Tibial nerve (tissue), 4 donors: ENCODE data around the gene TPTE. TPM values are rescaled to one million over a fixed set of nuclear protein-coding genes. Genes with fewer than 3 reads are reported as not detected.
"Not testable (repeated sequence)": the region's sequence is repeated elsewhere in the genome, so short reads cannot be mapped to it uniquely, and the experiment has no call there.

Experiments used
- DNase-seq, 2 donors: peaks; one replicate each; pipeline ENCODE4 v3.0.0-alpha.2; 2019; ENCODE audit warnings: low spot score in 2 of 2
- H3K27ac ChIP-seq, 4 donors: fragments of 200-600 bp; sonication (generic) in 3 of 4; one replicate each; pipeline ENCODE4 v1.5.1; 2017 to 2019; ENCODE audit warnings: mild to moderate bottlenecking in 1 of 4
- H3K27me3 ChIP-seq, 2 donors: fragments of 200-600 bp; sonication (generic) in 1 of 2; one replicate each; pipeline versions ENCODE4 v1.5.1 to v1.6.0; 2017 to 2019
- H3K36me3 ChIP-seq, 3 donors: fragments of 200-600 bp; sonication (generic); one replicate each; pipeline ENCODE4 v1.5.1; 2018 to 2019
- H3K4me1 ChIP-seq, 4 donors: fragments of 200-600 bp; sonication (generic) in 3 of 4; one replicate each; pipeline ENCODE4 v1.5.1; 2017 to 2019
- H3K4me3 ChIP-seq, 4 donors: fragments of 200-600 bp; sonication (generic) in 3 of 4; one replicate each; pipeline ENCODE4 v1.5.1; 2017 to 2019; ENCODE audit warnings: mild to moderate bottlenecking in 1 of 4, moderate library complexity in 1 of 4
- H3K9me3 ChIP-seq, 4 donors: fragments of 200-600 bp; sonication (generic) in 3 of 4; one replicate each; pipeline ENCODE4 v1.5.1; 2017 to 2019
- CTCF ChIP-seq, 5 experiments: fragments of 200-600 bp in 3 of 5; fragments of 450-650 bp in 2 of 5; sonication (generic) in 3 of 5; IDR thresholded peaks; one replicate each; pipeline ENCODE4 v1.5.1; 2016 to 2019; ENCODE audit warnings: antibody characterized with exemption in 5 of 5, mild to moderate bottlenecking in 3 of 5, moderate library complexity in 2 of 5
- EP300 ChIP-seq, 2 donors: sonication (generic); formaldehyde crosslinking; IDR thresholded peaks; one replicate each; pipeline ENCODE4 v1.6.1; 2017; ENCODE audit warnings: antibody characterized with exemption in 2 of 2, mild to moderate bottlenecking in 1 of 2
- POLR2A ChIP-seq, 2 donors: fragments of 450-650 bp; IDR thresholded peaks; one replicate each; pipeline ENCODE4 v1.6.1; 2017; ENCODE audit warnings: antibody characterized with exemption in 2 of 2, mild to moderate bottlenecking in 2 of 2, moderate library complexity in 2 of 2
- WGBS, 2 donors: methylation state at CpG; one replicate each; pipeline ENCODE4 v1.1.5; 2018; 5-methylcytosine and 5-hydroxymethylcytosine counted together
- small RNA-seq: library from RNA; depleted of rRNA; stranded (forward); fragments of <200 nt; gene quantifications from one replicate; pipeline ENCODE3, GENCODE V24; 2016
- total RNA-seq, 4 donors: library from RNA; depleted of rRNA; stranded (reverse); fragments of >200 nt; gene quantifications; one replicate each; pipeline ENCODE4 v1.1.0, GENCODE V29; 2016

Gene TPTE
- total RNA-seq, 4 donors from 2014 or later: not detected

GRCh38 chr21:10639123-10639522 lies 117.7 kb downstream of the TPTE start:
- WGBS, 2 donors: 60 to 62% methylated on average over 4 of the region's 4 CpGs
- TF ChIP-seq POLR2A (IDR thresholded peaks at IDR 0.05): no peak
- TF ChIP-seq EP300 (IDR thresholded peaks at IDR 0.05): no peak
- TF ChIP-seq CTCF (IDR thresholded peaks at IDR 0.05): no peak
- no peak overlapping the region for H3K27ac ChIP-seq
- H3K27me3 ChIP-seq: no peaks in the 10 kb centered on the region
- H3K4me1 ChIP-seq: no peaks in the 10 kb centered on the region
- H3K9me3 ChIP-seq: peaks cover 0 to 43% (median 8%) of the 10 kb centered on the region in 4 donors
- no peak overlapping the region for H3K4me3 ChIP-seq
- DNase-seq: no peak
- no peaks in the 10 kb centered on the region for H3K36me3 ChIP-seq

- peaks cover 0 to 43% (median 8%) of the 10 kb centered on the region in 4 donors for H3K9me3 ChIP-seq
- not testable (repeated sequence) for DNase-seq, H3K4me3 ChIP-seq, H3K36me3 ChIP-seq, H3K4me1 ChIP-seq, H3K27ac ChIP-seq, H3K27me3 ChIP-seq
Observed at GRCh38 chr21:10639746-10640145, 118.4 kb downstream of the TPTE start.

- TF ChIP-seq CTCF (IDR thresholded peaks at IDR 0.05): no peak
- no peak for TF ChIP-seq POLR2A (IDR thresholded peaks at IDR 0.05)
- no peak for TF ChIP-seq EP300 (IDR thresholded peaks at IDR 0.05)
- H3K36me3 ChIP-seq: no peaks in the 10 kb centered on the region
- H3K4me3 ChIP-seq: no peak overlapping the region
- H3K9me3 ChIP-seq: peaks cover 0 to 42% (median 8%) of the 10 kb centered on the region in 4 donors
- H3K27ac ChIP-seq: no peak overlapping the region
- no peak for DNase-seq
- no peaks in the 10 kb centered on the region for H3K27me3 ChIP-seq
- H3K4me1 ChIP-seq: no peaks in the 10 kb centered on the region
- WGBS, 2 donors: 34 to 44% methylated on average over 4 of the region's 4 CpGs
Observed at GRCh38 chr21:10640446-10640845, 119.1 kb downstream of the TPTE start.

GRCh38 chr21:10641107-10641506 lies 119.7 kb downstream of the TPTE start:
- Histone ChIP-seq H3K4me1 (no peaks in the 10 kb centered on the region), H3K36me3 (no peaks in the 10 kb centered on the region), H3K27ac (no peak overlapping the region), H3K9me3 (peaks cover 0 to 37% (median 6%) of the 10 kb centered on the region in 4 donors), H3K27me3 (no peaks in the 10 kb centered on the region), H3K4me3 (no peak overlapping the region)
- WGBS, 2 donors: 57 to 61% methylated on average over 1 of the region's 1 CpG
- TF ChIP-seq POLR2A (IDR thresholded peaks at IDR 0.05) (no peak), CTCF (IDR thresholded peaks at IDR 0.05) (no peak), EP300 (IDR thresholded peaks at IDR 0.05) (no peak)
- DNase-seq: no peak

- peaks cover 0 to 29% (median 8%) of the 10 kb centered on the region in 4 donors for H3K9me3 ChIP-seq
- H3K4me1 ChIP-seq, DNase-seq, H3K36me3 ChIP-seq, H3K27me3 ChIP-seq, H3K27ac ChIP-seq, H3K4me3 ChIP-seq: not testable (repeated sequence)
- 39 to 47% methylated on average over 5 of the region's 5 CpGs for WGBS, 2 donors
Observed at GRCh38 chr21:10645667-10646066, 124.3 kb downstream of the TPTE start.

- not testable (repeated sequence) for H3K4me3 ChIP-seq, DNase-seq, H3K27ac ChIP-seq, H3K27me3 ChIP-seq, H3K36me3 ChIP-seq, H3K4me1 ChIP-seq
- 51 to 58% methylated on average over 4 of the region's 4 CpGs for whole genome bisulfite sequencing, 2 donors
- H3K9me3 ChIP-seq: peaks cover 0 to 13% (median 2%) of the 10 kb centered on the region in 4 donors
Observed at GRCh38 chr21:10649350-10650149, 128.2 kb downstream of the TPTE start.

GRCh38 chr21:10650297-10650696 lies 128.9 kb downstream of the TPTE start:
- not testable (repeated sequence) for H3K4me1 ChIP-seq, H3K4me3 ChIP-seq, H3K36me3 ChIP-seq, H3K27me3 ChIP-seq, DNase-seq, H3K27ac ChIP-seq
- H3K9me3 ChIP-seq: peaks cover 0 to 13% (median 2%) of the 10 kb centered on the region in 4 donors
- 25 to 29% methylated on average over 2 of the region's 2 CpGs for WGBS, 2 donors

Small RNA genes within 50 kb of the gene (small RNA-seq; reads per million reads assigned to genes)
- not detected for gene CYCSP41
